Neuron (in vitro differentiated cells): ENCODE results near the gene PLD4.

Experiments used
- H2AFZ ChIP-seq: one replicate; pipeline ENCODE4 v1.6.1; 2013; ENCODE audit warnings: low read depth, mild to moderate bottlenecking, inconsistent platforms, low read length, moderate library complexity
- H3K27me3 ChIP-seq: one replicate; pipeline ENCODE4 v1.6.1; 2013; ENCODE audit warnings: low read length; ENCODE audit not compliant: insufficient read depth
- H3K36me3 ChIP-seq: one replicate; pipeline ENCODE4 v1.6.1; 2013; ENCODE audit warnings: low read length; ENCODE audit not compliant: insufficient read depth
- H3K4me1 ChIP-seq: one replicate; pipeline ENCODE4 v1.6.1; 2013; ENCODE audit warnings: low read length; ENCODE audit not compliant: insufficient read depth
- H3K4me3 ChIP-seq: 2 replicates; pipeline ENCODE4 v1.5.1; 2013; ENCODE audit warnings: mild to moderate bottlenecking, low read length, moderate library complexity
- H3K9me3 ChIP-seq: one replicate; pipeline ENCODE4 v1.6.1; 2013; ENCODE audit warnings: low read length

The PLD4 gene

GRCh38 chr14:104924421-104925213, at the start of gene PLD4:
PLD4 (plus strand) TSS chr14:104924879; CDS start chr14:104927141, 2,262 bp downstream.
- no peak within 1 kb of the TSS for H3K4me3 ChIP-seq
- H3K4me1 ChIP-seq, result no peaks in the 10 kb centered on the region
- H3K36me3 ChIP-seq, result no peaks in the 10 kb centered on the region
- H2AFZ ChIP-seq, result no peak within 1 kb of the TSS
- no peaks in the 10 kb centered on the region for H3K27me3 ChIP-seq
- H3K9me3 ChIP-seq, result peaks cover 7% of the 10 kb centered on the region

GRCh38 chr14:104875412-104875751, 49.3 kb upstream of the PLD4 start:
- no peaks in the 10 kb centered on the region for H3K9me3 ChIP-seq
- H3K4me3 ChIP-seq, result no peak overlapping the region
- no peaks in the 10 kb centered on the region for H3K27me3 ChIP-seq
- peaks cover 4% of the 10 kb centered on the region for H3K36me3 ChIP-seq
- H3K4me1 ChIP-seq, result no peaks in the 10 kb centered on the region
- H2AFZ ChIP-seq, result no peak overlapping the region

DNA sequence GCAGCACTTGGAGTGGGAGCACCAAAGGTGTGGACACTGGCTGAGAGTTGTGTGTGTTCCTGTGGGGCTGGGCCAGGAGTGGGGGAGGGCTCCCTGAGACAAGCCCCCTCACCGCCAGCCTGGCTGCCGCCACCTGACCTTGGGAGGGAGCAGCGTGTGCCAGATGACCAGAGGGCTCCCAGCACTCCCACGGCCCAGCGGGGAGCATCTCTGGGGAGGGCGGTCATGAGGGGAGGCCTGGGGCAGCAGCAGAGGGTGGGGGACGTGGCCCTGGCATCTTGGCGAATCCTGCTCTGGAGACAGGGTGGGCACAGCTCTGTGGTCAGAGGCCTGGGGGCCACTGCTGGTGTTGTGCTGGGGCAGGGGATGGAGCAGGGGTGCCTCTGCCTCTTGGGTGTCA, 48.9 kb upstream of the PLD4 start:
- Histone ChIP-seq H3K4me1 (no peaks in the 10 kb centered on the region), H3K27me3 (no peaks in the 10 kb centered on the region), H3K36me3 (peaks cover 8% of the 10 kb centered on the region), H2AFZ (no peak overlapping the region), H3K4me3 (no peak overlapping the region), H3K9me3 (no peaks in the 10 kb centered on the region)

DNA sequence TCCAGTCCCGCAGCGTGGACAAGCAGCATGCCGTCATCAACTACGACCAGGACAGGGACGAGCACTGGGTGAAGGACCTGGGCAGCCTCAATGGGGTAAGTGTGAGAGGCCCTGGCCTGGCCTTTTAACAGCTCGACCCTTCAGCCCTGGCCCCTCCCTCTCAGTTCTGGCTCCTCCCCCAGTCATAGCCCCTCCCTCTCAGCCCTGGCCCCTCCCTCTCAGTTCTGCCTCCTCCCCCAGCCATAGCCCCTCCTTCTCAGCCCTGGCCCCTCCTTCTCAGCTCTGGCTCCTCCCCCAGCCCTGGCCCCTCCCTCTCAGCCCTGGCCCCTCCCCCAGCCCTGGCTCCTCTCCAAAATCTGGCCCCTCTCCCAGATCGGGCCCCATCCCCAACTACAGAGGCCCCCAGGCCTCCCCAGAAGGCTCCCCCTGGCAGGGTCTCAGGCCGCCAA, 48.4 kb upstream of the PLD4 start:
- H3K4me1 ChIP-seq, result no peaks in the 10 kb centered on the region
- H3K9me3 ChIP-seq, result no peaks in the 10 kb centered on the region
- peaks cover 9% of the 10 kb centered on the region for H3K36me3 ChIP-seq
- no peaks in the 10 kb centered on the region for H3K27me3 ChIP-seq
- H3K4me3 ChIP-seq, result no peak overlapping the region
- no peak overlapping the region for H2AFZ ChIP-seq

DNA sequence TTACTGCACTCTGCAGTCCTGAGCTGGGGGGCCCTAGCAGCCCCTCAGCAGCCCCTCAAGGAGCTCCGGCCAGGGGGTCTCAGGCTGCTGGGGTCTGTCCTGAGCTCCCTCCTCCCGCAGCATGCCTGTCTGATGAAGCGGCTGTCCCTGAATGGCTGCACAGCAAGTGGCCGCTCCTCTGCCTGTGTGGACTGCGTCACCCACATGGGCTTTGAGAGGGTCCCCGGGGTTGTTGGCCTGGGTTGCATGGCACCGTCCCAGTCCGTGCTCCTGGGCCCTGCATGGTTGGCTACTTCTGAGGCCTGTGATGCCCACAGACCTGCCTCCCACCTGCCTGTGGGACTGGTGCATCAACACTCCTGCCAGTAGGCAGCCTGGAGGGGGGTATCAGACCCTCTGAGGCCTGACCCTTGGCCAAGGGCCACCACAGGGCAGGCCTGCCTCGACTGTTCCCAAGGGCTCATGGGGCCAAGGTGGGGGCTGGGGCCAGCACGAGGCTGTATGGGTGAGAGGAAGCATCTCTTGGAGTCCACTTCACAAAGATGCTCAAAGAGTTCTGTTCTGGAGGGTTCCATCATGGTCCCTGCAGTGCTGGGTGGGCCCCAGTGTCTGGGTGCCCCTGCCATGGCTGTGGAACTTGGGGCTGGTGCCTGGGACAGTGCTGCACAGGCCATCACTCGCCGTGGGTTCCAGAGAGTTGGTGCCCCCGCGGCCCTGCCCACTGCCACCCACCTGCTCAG, 47.4 kb upstream of the PLD4 start:
- no peaks in the 10 kb centered on the region for H3K4me1 ChIP-seq
- no peak overlapping the region for H2AFZ ChIP-seq
- no peak overlapping the region for H3K4me3 ChIP-seq
- peaks cover 9% of the 10 kb centered on the region for H3K36me3 ChIP-seq
- H3K27me3 ChIP-seq, result no peaks in the 10 kb centered on the region
- H3K9me3 ChIP-seq, result no peaks in the 10 kb centered on the region

DNA sequence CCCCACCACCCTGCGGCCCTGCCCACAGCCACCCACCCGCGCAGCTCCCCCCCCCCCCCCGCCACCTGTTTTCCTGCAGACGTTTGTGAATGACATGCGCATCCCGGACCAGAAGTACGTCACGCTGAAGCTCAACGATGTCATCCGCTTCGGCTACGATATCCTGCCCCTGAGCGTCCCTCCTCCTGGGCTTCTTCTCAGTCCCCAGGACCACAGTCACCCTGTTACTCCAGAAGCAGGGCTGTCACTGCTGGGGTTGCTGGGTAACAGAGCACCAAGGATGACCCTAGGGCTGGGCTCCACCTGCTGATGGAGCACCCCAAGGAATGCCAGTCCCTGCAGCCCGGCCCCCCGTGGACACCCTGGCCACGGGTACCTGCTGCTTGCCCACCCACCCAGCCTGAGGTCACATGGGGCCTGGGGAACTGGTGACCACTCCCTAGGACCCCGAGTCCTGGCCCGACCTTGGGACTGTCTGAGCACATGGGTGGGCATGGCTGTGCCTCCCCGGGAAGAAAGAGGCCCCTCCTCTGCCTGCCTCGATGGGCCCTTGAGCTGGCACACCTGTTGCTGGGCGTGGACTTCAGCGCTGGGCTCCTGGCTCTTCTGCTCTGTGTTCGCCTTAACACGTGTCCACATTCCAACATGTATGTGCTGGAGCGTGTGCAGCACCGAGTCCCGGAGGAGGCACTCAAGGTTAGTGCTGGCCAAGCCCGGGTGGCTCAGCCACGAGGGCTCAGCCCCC, 46.7 kb upstream of the PLD4 start:
- no peaks in the 10 kb centered on the region for H3K4me1 ChIP-seq
- no peak overlapping the region for H2AFZ ChIP-seq
- peaks cover 9% of the 10 kb centered on the region for H3K36me3 ChIP-seq
- no peaks in the 10 kb centered on the region for H3K27me3 ChIP-seq
- no peaks in the 10 kb centered on the region for H3K9me3 ChIP-seq
- no peak overlapping the region for H3K4me3 ChIP-seq

GRCh38 chr14:104878582-104878981, 46.1 kb upstream of the PLD4 start:
- Histone ChIP-seq H3K4me3 (no peak overlapping the region), H3K36me3 (peaks cover 9% of the 10 kb centered on the region), H3K9me3 (no peaks in the 10 kb centered on the region), H3K27me3 (no peaks in the 10 kb centered on the region), H2AFZ (no peak overlapping the region), H3K4me1 (no peaks in the 10 kb centered on the region)

GRCh38 chr14:104879201-104879982, 45.3 kb upstream of the PLD4 start:
- no peaks in the 10 kb centered on the region for H3K4me1 ChIP-seq
- H3K36me3 ChIP-seq, result peaks cover 12% of the 10 kb centered on the region
- H3K27me3 ChIP-seq, result no peaks in the 10 kb centered on the region
- no peak overlapping the region for H2AFZ ChIP-seq
- no peaks in the 10 kb centered on the region for H3K9me3 ChIP-seq
- H3K4me3 ChIP-seq, result no peak overlapping the region

- no peaks in the 10 kb centered on the region for H3K27me3 ChIP-seq
- no peak overlapping the region for H3K4me3 ChIP-seq
Observed at GRCh38 chr14:104879983-104880565, 44.6 kb upstream of the PLD4 start.

GRCh38 chr14:104880584-104881210, 44.0 kb upstream of the PLD4 start:
- H3K4me3 ChIP-seq, result no peak overlapping the region
- no peaks in the 10 kb centered on the region for H3K9me3 ChIP-seq
- no peak overlapping the region for H2AFZ ChIP-seq
- H3K27me3 ChIP-seq, result no peaks in the 10 kb centered on the region
- H3K4me1 ChIP-seq, result no peaks in the 10 kb centered on the region
- H3K36me3 ChIP-seq, result peaks cover 15% of the 10 kb centered on the region

More at GRCh38 chr14:104879983-104880565, 44.6 kb upstream of the PLD4 start:
- Histone ChIP-seq H3K36me3 (peaks cover 12% of the 10 kb centered on the region), H2AFZ (no peak overlapping the region), H3K9me3 (no peaks in the 10 kb centered on the region), H3K4me1 (no peaks in the 10 kb centered on the region)

DNA sequence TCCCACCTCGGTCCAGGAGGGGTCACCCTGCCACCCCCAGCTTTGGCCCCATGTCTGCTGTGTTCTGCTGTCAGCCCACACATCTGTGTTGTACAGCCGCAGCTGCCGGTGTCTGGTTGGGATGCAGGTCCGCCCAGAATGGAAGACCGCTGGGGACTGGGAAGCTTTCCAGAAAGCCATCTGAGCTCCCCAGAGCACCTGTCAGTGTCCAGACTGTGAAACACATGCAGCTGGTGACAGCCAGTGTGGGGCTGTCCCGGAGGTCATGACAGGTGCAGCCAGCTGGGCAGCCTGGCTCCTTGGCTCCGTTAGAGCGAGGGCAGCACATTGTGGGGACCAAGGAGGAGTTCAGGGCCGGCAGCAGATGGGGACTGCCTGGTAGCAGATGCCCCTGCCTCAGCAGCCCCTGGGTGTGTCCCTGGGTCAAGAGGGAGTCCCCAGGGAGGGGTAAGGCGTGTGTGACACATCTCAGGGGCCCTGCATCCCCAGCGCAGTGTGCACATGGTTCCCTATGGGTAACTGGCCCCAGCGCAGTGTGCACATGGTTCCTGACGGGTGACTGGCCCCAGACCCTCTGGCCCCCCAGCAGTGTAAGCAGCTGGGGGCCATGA, 43.2 kb upstream of the PLD4 start:
- H3K4me1 ChIP-seq, result no peaks in the 10 kb centered on the region
- no peak overlapping the region for H2AFZ ChIP-seq
- H3K36me3 ChIP-seq, result peaks cover 17% of the 10 kb centered on the region
- no peaks in the 10 kb centered on the region for H3K9me3 ChIP-seq
- no peaks in the 10 kb centered on the region for H3K27me3 ChIP-seq
- no peak overlapping the region for H3K4me3 ChIP-seq
